Astrocyte (in vitro differentiated cells and primary cell): ENCODE results near the gene ERCC6. TPM values are rescaled to one million over a fixed set of nuclear protein-coding genes. Genes with fewer than 3 reads are reported as not detected.

ENCODE experiments used
- DNase-seq: peaks from one replicate; pipeline ENCODE4 v3.0.0-alpha.2; 2010; ENCODE audit warnings: low read depth
- FAIRE-seq: peaks from 2 replicates; lab custom pipeline; 2011; peaks lifted over from hg19 to GRCh38; lab: Jason Lieb, UNC
- H2AFZ ChIP-seq: 2 replicates; pipeline ENCODE4 v1.6.0; 2012; ENCODE audit warnings: low read depth, low read length, inconsistent platforms
- H3K27ac ChIP-seq: 2 replicates; pipeline ENCODE4 v1.5.1; 2011; ENCODE audit warnings: low read depth, low read length, inconsistent platforms
- H3K27me3 ChIP-seq: 2 replicates; pipeline ENCODE4 v1.6.0; 2011; ENCODE audit warnings: low read length, inconsistent platforms; ENCODE audit not compliant: insufficient read depth
- H3K36me3 ChIP-seq: 2 replicates; pipeline ENCODE4 v1.5.1; 2011; ENCODE audit warnings: low read length, inconsistent platforms; ENCODE audit not compliant: insufficient read depth
- H3K4me1 ChIP-seq: 2 replicates; pipeline ENCODE4 v1.5.1; 2011; ENCODE audit warnings: low read length, inconsistent platforms; ENCODE audit not compliant: insufficient read depth
- H3K4me2 ChIP-seq: 2 replicates; pipeline ENCODE4 v1.6.0; 2012; ENCODE audit warnings: low read length, inconsistent platforms
- H3K4me3 ChIP-seq: 2 replicates; pipeline ENCODE4 v1.5.1; 2011; ENCODE audit warnings: low read depth, mild to moderate bottlenecking, low read length, inconsistent platforms; ENCODE audit not compliant: insufficient read depth
- H3K79me2 ChIP-seq: 2 replicates; pipeline ENCODE4 v1.6.0; 2012; ENCODE audit warnings: mild to moderate bottlenecking, low read length, inconsistent platforms; ENCODE audit not compliant: insufficient read depth
- H3K9ac ChIP-seq: 2 replicates; pipeline ENCODE4 v1.6.0; 2012; ENCODE audit warnings: mild to moderate bottlenecking, low read length, inconsistent platforms
- H3K9me3 ChIP-seq: 2 replicates; pipeline ENCODE4 v1.5.1; 2012; ENCODE audit warnings: low read depth, mild to moderate bottlenecking, low read length, inconsistent platforms; ENCODE audit not compliant: insufficient read depth
- H4K20me1 ChIP-seq: 2 replicates; pipeline ENCODE4 v1.6.0; 2012; ENCODE audit warnings: low read length, inconsistent platforms; ENCODE audit not compliant: insufficient read depth
- H3K27ac Mint-ChIP-seq: one replicate; pipeline ENCODE4 v1.8.0; 2021; ENCODE audit warnings: mild to moderate bottlenecking, mixed read lengths; ENCODE audit not compliant: unreplicated experiment
- H3K27me3 Mint-ChIP-seq: one replicate; pipeline ENCODE4 v1.8.0; 2021; ENCODE audit warnings: low read depth, mixed read lengths; ENCODE audit not compliant: unreplicated experiment
- H3K36me3 Mint-ChIP-seq: one replicate; pipeline ENCODE4 v1.8.0; 2021; ENCODE audit warnings: low read depth, mixed read lengths; ENCODE audit not compliant: unreplicated experiment
- H3K4me1 Mint-ChIP-seq: one replicate; pipeline ENCODE4 v1.8.0; 2021; ENCODE audit warnings: low read depth, mixed read lengths; ENCODE audit not compliant: unreplicated experiment
- H3K4me3 Mint-ChIP-seq: one replicate; pipeline ENCODE4 v1.8.0; 2021; ENCODE audit warnings: mild to moderate bottlenecking, moderate library complexity, mixed read lengths; ENCODE audit not compliant: unreplicated experiment
- H3K9me3 Mint-ChIP-seq: one replicate; pipeline ENCODE4 v1.8.0; 2021; ENCODE audit warnings: mild to moderate bottlenecking, mixed read lengths; ENCODE audit not compliant: unreplicated experiment
- CTCF ChIP-seq: IDR thresholded peaks from 2 replicates; pipeline ENCODE4 v1.5.1; 2011; ENCODE audit warnings: low read depth, mild to moderate bottlenecking, inconsistent platforms, low read length, moderate library complexity; ENCODE audit not compliant: insufficient read depth
- EZH2 ChIP-seq: IDR thresholded peaks from 2 replicates; pipeline ENCODE4 v1.6.1; 2012; ENCODE audit warnings: mild to moderate bottlenecking, low read length, inconsistent platforms; ENCODE audit not compliant: insufficient read depth
- total RNA-seq: library from RNA; stranded (reverse); gene quantifications from 2 replicates; pipeline ENCODE4 v1.2.1, GENCODE V29; 2021

ERCC6 gene
- total RNA-seq, 1 donor from 2014 or later, result 22.3 TPM

GRCh38 chr10:49539320-49539885 lies 482 bp upstream of the ERCC6 start:
- Histone ChIP-seq H3K27me3 (no peaks in the 10 kb centered on the region), H3K79me2 (peaks cover 21% of the 10 kb centered on the region), H3K27ac (peak overlapping the region; percentile 83), H2AFZ (peak overlapping the region; percentile 88), H3K4me3 (peak overlapping the region; percentile 66), H3K4me2 (peak overlapping the region; percentile 91), H3K36me3 (no peaks in the 10 kb centered on the region), H3K4me1 (peaks cover 24% of the 10 kb centered on the region), H3K9me3 (no peaks in the 10 kb centered on the region), H3K9ac (peak overlapping the region; percentile 79), H4K20me1 (no peaks in the 10 kb centered on the region)
- Mint-ChIP-seq H3K27me3 (peaks cover 9% of the 10 kb centered on the region), H3K36me3 (no peaks in the 10 kb centered on the region), H3K4me1 (peaks cover 10% of the 10 kb centered on the region), H3K27ac (peak overlapping the region; percentile 29), H3K4me3 (peak overlapping the region; percentile 87), H3K9me3 (no peaks in the 10 kb centered on the region)
- TF ChIP-seq CTCF (no peak), EZH2 (no peak)
- FAIRE-seq, result no peak
- DNase-seq, result peak; percentile 41

DNA sequence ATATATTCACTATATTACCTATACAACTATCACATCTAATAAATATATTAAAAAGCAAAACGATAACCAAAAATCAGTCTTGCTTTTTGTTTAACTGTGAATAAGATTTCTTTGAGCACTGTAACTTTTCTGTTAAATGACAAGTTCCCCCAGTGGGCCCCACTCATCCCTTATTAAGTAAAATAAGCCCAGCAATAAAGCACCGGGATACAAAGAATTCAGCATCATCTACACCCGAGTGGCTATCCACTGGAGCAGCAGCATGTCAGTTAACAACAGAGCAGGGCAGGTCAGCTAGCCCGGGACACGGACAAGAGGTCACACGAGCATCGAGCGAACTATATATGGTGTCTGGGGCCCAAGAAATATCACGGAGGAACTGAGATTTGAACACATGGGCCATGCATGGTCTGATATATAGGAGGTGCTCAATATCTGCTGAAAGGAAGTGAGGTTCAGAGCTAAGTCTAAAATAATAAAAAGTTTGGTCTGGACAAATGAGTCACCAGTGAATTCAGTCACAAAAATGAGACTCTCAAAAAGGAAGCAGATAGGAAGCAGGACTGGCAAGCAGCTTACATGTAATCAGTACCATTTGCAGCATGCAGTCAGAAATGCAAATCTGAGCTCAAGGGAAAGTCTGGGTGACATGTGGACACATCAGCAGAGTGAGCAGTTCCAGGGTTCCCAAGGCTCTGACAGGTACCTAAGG lies 4.1 kb downstream of the ERCC6 start:
- TF ChIP-seq CTCF (no peak), EZH2 (no peak)
- Histone ChIP-seq H2AFZ (no peak overlapping the region), H3K36me3 (peaks cover 11% of the 10 kb centered on the region), H3K4me2 (peak overlapping the region; percentile 56), H3K27ac (peak overlapping the region; percentile 61), H3K9me3 (no peaks in the 10 kb centered on the region), H3K9ac (peak overlapping the region; percentile 30), H3K4me3 (no peak overlapping the region), H3K4me1 (peaks cover 28% of the 10 kb centered on the region), H3K79me2 (peaks cover 60% of the 10 kb centered on the region), H4K20me1 (peaks cover 13% of the 10 kb centered on the region), H3K27me3 (no peaks in the 10 kb centered on the region)
- DNase-seq, result peak; percentile 77
- no peak for FAIRE-seq
- H3K9me3 Mint-ChIP-seq, result no peaks in the 10 kb centered on the region
- peaks cover 12% of the 10 kb centered on the region for H3K4me1 Mint-ChIP-seq
- peak overlapping the region; percentile 56 for H3K27ac Mint-ChIP-seq
- H3K27me3 Mint-ChIP-seq, result no peaks in the 10 kb centered on the region
- peak overlapping the region; percentile 48 for H3K4me3 Mint-ChIP-seq
- peaks cover 9% of the 10 kb centered on the region for H3K36me3 Mint-ChIP-seq

- H3K9me3 Mint-ChIP-seq, result no peaks in the 10 kb centered on the region
- DNase-seq, result no peak
- Histone ChIP-seq H3K4me3 (no peak overlapping the region), H3K9ac (no peak overlapping the region), H3K4me1 (peaks cover 15% of the 10 kb centered on the region), H3K4me2 (no peak overlapping the region), H3K79me2 (peaks cover 53% of the 10 kb centered on the region), H3K36me3 (peaks cover 21% of the 10 kb centered on the region), H3K27me3 (no peaks in the 10 kb centered on the region), H2AFZ (no peak overlapping the region), H3K9me3 (no peaks in the 10 kb centered on the region), H3K27ac (no peak overlapping the region), H4K20me1 (peaks cover 20% of the 10 kb centered on the region)
- no peak overlapping the region for H3K4me3 Mint-ChIP-seq
- H3K27me3 Mint-ChIP-seq, result no peaks in the 10 kb centered on the region
- TF ChIP-seq CTCF, result no peak
- no peak overlapping the region for H3K27ac Mint-ChIP-seq
- H3K4me1 Mint-ChIP-seq, result peaks cover 12% of the 10 kb centered on the region
- FAIRE-seq, result no peak
- peaks cover 10% of the 10 kb centered on the region for H3K36me3 Mint-ChIP-seq
Observed at GRCh38 chr10:49532461-49532860, 6.5 kb downstream of the ERCC6 start.
